ENCODE data around the gene DACT3.
"Not testable (repeated sequence)": the region's sequence is repeated elsewhere in the genome, so short reads cannot be mapped to it uniquely, and the experiment has no call there.

Gene DACT3

DNA sequence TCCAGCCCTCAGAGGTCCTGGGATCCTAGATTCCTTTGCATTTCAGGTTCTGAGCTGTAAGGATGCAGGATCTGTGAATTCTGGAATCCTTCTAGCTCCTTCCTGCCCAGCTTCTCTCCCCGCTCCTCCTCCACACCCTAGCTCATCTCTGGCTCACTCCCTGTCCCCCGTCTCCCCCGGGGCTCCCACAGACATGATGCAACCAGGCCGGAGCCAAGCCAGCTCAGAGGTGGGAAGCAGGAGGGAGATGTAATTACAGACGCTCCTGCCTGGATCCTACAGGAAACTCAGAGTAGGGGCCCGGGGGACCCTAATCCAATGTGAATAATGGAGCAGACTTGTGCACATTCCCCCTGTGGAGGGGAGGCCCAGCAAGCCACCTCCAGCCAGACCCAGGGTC, 29.5 kb downstream of the DACT3 start:
- no peak for DNase-seq

DNA sequence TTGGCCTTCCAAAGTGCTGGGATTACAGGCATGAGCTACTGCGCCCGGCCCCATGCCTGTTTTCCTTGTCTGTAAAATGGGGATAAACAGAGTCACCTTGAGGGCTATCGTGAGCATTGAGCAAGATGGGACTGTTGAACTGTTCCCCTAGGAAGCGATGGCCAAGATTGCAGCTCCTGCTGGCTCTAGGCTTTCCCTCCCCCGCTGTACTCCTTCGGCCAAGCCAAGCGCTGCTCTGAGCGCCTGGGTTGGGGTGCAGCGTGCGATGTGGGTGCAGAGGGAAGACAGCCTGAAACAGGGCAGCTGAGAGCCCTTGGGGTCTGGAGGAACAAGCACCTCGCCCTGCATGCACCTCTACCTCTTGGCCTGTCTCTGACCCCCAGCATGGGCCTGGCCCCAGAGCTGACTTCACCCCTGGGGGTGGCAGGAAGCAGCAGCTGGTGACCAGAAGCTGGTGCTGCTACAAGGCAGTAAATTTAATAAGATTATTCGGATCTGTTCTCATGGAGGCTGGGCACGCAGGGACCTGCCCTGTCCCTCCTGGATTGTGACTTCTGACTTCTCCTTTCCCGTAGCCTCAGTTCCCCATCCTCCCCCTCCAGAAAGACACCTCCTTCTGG, 30.3 kb downstream of the DACT3 start:
- DNase-seq, result no peak

DNA sequence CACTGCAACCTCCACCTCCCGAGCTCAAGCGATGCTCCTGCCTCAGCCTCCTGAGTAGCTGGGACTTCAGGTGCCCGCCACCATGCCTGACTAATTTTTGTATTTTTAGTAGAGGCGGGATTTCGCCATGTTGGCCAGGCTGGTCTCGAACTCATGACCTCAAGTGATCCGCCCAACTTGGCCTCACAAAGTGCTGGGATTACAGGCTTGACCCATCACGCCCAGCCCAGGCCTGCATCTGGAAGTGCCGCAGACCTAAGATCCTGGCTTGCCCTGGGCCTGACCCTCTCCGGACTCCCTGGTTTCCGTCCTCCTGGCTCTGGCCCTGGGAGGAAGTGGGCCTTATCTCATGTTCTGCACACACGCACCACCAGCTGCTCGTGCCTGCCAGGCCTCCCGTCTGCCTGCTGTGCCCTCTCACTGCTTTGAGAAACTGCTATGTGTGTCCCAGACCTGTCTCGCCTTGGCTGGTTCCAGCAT, 31.4 kb downstream of the DACT3 start:
- DNase-seq, result no peak

GRCh38 chr19:46628970-46629369, 32.0 kb downstream of the DACT3 start:
- DNase-seq, result not testable (repeated sequence)

DNA sequence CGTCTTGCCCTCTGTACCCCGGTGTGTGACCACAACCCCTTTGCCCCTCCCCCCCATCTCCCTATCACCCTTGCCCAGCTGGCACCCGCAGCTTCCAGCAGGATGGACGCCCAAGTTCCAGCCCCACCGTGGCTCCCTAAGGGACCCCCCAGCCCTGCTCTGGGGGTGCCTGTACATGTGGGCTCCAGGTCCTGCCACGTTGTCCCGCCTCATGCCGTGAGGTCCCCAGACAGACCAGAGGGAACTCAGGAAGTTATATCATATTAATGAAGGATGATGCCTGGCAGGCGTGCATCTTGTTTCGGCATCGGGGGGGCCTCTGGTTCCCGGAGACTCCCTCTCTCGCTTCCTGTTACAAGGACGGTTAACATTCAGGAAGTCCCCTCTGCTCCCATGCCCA, 34.5 kb downstream of the DACT3 start:
- DNase-seq, result no peak

DNA sequence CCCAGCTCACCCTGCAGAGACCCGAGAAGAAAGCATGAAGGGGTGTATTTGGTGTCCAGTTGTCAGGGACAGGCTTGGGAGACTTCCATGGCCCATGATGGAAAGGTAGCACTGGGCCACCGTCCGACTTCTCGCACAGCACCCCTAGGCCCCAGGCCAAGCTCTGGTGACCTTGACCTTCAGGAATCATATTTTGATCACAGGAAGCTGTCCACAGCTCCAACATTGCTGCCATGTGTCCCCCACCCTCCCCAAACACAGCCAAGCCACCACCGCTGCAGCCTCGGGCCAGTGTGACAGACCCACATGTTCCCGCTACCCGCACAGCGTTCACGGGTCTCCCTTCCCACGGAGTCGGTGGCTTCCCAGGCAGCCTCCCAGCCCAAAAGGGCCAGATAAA, 35.3 kb downstream of the DACT3 start:
- no peak for DNase-seq

DNA sequence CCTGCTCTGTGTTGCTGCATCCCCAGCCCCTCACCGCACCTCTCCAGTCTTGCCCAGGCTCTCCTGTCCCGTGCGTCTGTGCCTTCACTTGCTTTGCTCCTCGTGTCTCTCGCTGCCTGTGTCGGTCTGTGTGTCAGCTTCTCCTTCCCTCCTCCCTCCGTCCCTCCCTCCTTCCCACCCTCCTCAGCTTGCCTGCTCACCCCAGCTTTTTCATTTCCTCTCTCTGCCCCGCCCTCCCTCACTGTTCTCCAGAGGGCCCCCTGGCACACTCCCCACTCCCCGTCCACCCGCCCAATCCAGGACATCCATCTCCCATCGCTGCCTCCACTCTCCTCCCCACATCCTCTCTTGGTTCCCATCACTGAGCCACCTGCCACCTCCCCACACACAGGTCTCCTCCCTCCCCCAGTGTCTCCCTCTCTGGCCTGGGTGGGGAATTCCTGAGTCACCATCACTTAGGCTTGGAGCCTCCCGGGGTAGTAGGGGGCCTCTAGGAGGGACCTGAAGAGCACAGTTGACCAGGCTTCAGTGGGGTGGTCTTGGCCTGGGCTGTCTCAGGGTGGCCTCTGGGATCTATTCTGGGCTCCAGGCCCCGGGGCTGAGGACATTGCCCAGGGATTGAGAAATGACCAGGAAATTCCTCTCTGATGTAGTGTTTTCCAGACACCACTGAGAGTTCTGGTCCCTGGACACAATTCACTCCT, 35.9 kb downstream of the DACT3 start, which contains the start of gene PTGIR:
TSS of gene PTGIR (minus strand) at position 132 of the 704 bp plus-strand sequence. CDS start 864 bp downstream, outside the sequence.
- DNase-seq, result peak in 1 of 2 experiments; percentile 19

- DNase-seq, result no peak
Measured at GRCh38 chr19:46623915-46624502, 37.0 kb downstream of the DACT3 start.

GRCh38 chr19:46622118-46622446, 38.9 kb downstream of the DACT3 start:
- DNase-seq, result no peak

DNA sequence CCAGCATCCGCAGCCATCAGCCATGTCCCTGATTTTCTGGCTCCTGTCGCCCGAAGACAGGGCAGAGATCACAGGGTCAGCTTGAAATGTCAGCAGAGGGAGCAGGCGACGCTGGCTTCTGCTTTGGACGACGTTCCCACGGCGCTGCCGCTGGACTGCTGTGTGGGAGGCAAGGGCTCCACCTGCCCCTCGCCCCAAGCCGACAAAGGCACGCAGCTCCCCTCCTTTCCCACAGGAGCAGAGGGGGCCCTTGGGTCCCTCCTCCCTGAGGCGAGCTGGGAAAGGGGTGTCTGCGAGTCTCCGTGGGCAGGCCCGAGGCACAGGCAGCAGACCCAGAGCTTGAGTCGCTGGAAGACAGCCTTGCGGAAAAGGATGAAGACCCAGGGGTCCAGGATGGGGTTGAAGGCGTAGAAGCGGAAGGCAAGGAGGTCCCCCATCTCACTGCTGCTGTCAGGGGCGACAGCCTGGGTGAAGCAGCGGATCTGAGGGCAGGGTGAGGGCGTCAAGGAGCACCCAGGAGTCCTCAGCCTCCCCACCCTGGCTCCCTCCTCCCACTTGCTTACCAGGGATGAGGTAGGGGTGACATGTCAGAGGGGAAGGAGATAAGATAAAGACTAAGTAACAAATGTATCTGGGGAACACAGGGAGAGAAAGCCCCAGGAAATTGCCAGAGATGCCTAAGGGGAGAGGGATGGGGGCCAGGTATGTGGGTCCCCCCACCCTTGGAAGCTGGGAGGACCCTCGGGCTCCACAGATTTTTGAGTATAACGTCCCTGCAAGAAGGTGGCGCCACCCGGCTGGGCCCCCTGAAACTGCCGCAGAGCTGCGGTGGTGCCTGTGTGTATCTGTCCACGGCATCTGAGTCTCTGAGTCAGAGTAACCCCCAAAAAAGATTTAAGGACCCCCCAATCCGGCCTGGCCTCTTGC, 39.5 kb downstream of the DACT3 start:
- no peak for DNase-seq

- DNase-seq, result no peak
Measured at GRCh38 chr19:46620716-46621115, 40.3 kb downstream of the DACT3 start.

DNA sequence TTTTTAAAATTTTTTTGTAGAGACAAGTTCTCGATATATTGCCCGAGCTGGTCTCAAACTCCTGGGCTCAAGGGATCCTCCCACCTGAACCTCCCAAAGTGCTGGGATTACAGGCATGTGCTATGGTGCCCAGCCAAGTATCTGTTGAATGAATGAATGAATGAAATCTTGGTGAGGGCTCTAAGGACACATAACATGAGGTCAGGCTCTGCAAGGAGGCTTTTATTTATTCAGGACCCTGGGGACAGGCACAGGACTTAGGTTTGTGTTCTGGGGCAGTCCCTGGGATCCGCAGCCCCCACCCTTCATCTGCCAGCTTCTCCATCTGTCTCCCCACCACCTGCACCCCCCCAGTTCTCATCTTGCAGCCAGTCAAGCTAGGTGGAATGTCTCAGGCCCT, 40.7 kb downstream of the DACT3 start:
- no peak for DNase-seq

DNA sequence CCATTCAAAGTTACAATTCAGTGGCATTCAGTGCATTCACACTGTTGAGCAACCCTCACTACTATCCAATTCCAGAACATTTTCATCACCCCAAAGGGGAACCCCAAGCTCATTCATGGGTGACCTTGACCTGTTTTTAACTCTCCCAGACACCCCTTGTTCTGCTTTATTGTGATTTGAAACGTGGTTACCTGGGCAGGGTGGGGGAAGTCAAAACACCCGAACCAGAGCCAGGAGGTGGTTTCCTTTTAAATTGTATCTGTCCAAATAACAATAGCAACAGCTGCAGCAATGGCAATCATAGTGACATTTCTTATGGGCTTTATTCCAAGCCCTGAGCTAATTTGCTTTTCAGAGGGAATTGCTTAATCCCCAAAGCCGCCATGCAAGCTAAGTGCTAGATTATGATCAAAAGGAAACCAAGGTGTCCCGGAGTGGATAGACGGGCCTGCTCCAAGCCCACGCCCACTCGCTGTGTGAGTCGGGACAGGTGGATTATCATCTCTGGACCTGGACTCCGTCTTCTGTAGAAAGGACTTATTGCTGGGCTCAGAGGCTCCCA, 42.2 kb downstream of the DACT3 start:
- DNase-seq, result no peak

GRCh38 chr19:46617601-46618000, 43.4 kb downstream of the DACT3 start:
- DNase-seq, result no peak

- peak; percentile 61 to 85 for DNase-seq
Measured at GRCh38 chr19:46616631-46617322, 44.2 kb downstream of the DACT3 start.

GRCh38 chr19:46615966-46616365, 45.0 kb downstream of the DACT3 start:
- no peak for DNase-seq

DNA sequence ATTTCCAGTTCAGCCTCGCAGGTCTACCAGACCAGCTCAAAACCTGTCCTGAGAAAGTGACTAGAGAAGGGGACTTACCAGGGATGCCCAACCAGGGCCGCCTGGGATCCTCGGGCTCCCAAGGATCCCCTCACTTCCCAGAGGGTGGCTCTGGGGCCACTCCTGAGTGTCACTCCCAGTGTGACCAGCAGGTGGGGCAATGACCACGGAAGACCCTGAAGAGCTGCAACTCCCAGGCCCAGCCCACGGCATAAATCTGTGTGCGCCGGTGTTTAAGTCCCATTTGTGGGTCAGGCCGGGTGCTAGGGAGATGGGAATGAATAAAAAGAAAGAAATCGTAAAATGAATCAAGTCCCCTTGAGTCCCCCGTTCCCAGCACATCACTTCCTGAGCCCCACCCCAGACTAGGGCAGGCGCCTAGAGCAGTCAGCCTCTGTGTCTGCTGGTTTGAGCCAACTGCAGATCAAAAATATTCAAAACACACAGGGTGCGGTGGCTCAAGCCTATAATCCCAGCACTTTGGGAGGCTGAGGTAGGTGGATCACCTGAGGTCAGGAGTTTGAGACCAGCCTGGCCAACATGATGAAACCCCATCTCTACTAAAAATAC, 46.8 kb downstream of the DACT3 start:
- peak; percentile 55 to 67 for DNase-seq

DNA sequence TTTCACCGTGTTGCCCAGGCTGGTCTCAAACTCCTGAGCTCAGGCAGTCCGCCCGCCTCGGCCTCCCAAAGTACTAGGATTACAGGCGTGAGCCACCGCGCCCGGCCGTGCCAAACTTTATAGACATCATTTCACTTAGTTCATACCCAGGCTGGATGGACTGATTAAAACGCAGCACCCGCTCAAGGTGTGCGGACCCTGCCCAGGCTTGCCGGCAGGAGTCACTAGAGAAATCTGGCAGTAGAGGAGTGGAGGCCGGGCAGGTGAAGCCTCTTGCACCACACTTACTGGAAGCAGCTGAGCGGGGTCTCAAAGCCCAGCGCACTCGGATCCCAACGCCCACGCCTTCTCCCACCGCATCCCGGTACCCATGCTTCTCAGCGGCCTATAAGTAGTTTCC, 47.5 kb downstream of the DACT3 start:
- DNase-seq, result no peak

GRCh38 chr19:46611776-46612175, 49.2 kb downstream of the DACT3 start:
- no peak for DNase-seq

DNA sequence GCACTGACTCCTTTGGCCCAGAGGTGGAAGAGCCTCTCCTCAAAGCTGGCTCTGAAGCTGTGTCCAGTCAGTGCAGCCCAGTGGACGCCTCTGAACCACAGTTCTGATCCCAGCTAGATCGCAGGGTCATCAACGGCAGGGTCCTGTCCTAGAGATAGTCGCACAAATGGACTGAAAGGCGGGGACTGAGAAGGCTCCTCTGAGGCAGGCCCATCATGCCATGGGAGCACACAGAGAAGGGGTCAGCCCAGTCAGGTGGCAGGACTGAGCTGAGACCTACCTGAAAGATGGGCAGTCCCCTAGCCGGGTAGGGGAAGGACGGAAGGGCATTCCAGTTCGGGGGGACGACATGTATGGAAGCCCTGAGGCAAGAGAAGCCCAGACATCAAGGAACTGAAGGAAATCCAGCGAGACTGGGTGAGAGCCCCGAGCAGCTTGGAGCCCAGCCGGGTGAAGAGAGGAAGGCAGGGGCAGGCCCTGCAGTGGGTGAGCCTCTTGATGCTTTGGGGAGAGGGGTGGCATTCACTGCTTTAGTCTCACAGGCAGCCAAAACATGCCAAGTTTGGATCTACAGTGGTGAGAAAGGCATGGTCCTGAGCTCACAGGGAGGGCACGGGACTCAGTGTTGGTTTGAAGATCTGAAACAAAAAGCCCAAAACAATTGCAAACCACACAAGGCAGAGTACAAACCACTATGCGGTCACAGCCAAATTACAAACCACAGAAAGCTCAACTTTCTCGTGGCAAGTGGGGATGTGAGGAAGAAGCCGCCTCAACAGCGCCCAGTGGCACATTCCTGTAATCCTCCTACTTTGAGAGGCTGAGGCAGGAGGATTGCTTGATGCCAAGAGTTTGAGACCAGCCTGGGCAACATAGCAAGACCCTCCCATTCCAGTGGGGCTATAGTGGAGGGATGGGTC, 49.9 kb downstream of the DACT3 start:
- no peak for DNase-seq

DNA sequence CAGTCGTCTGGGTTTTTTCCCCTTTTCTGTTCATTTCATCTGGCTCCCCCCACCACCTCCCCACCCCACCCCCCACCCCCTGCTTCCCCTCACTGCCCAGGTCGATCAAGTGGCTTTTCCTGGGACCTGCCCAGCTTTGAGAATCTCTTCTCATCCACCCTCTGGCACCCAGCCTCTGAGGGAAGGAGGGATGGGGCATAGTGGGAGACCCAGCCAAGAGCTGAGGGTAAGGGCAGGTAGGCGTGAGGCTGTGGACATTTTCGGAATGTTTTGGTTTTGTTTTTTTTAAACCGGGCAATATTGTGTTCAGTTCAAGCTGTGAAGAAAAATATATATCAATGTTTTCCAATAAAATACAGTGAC, 50.6 kb downstream of the DACT3 start:
- no peak for DNase-seq

Data from SHP77 (cell line).